AG04449 (cell line): ENCODE results near the gene MPC1.

Source experiments
- CTCF ChIA-PET: fragments of 350-600 bp; formaldehyde crosslinking; extraction: SDS; loops from one replicate; lab custom pipeline; 2021; ENCODE audit warnings: antibody characterized with exemption; lab: Yijun Ruan, JAX
- POLR2A ChIA-PET: fragments of 400-600, 350-600 bp; formaldehyde crosslinking; extraction: SDS; loops from one replicate; lab custom pipeline; 2020; ENCODE audit warnings: antibody characterized with exemption, inconsistent platforms; lab: Yijun Ruan, JAX
- DNase-seq: peaks from one replicate; pipeline ENCODE4 v3.0.0-alpha.2; 2010; ENCODE audit warnings: low read depth, low spot score
- H3K4me3 ChIP-seq: 2 replicates; pipeline ENCODE4 v1.5.1; 2011; ENCODE audit warnings: low read depth, mild to moderate bottlenecking, control low read depth, low read length
- CTCF ChIP-seq: IDR thresholded peaks from one replicate; pipeline ENCODE4 v1.5.1; 2011; ENCODE audit warnings: mild to moderate bottlenecking, moderate library complexity, low read length, control low read depth, inconsistent platforms; ENCODE audit not compliant: insufficient read depth; ENCODE audit errors: missing control alignments

MPC1 gene

GRCh38 chr6:166381381-166381732 lies 1.4 kb downstream of the MPC1 start:
- no peak for DNase-seq
- POLR2A ChIA-PET: no interaction called here
- peak overlapping the region; percentile 83 for H3K4me3 ChIP-seq
- TF ChIP-seq CTCF: no peak
- CTCF ChIA-PET: interaction anchor here (0.6 to 4.3 kb wide), 22 partner anchors 8 to 110 kb away, joined by 3 to 30 read pairs (median 5); no protein-coding TSS in a partner anchor

GRCh38 chr6:166379800-166380199 lies 2.9 kb downstream of the MPC1 start:
- ChIA-PET CTCF (interaction anchor here (2.5 to 4.3 kb wide), 5 partner anchors 15 to 103 kb away, joined by 8 to 30 read pairs (median 18); no protein-coding TSS in a partner anchor), POLR2A (no interaction called here)
- DNase-seq: no peak
- H3K4me3 ChIP-seq: no peak overlapping the region
- no peak for TF ChIP-seq CTCF

- CTCF ChIA-PET: interaction anchor here (0.9 to 4.3 kb wide), 5 partner anchors 14 to 102 kb away, joined by 3 to 30 read pairs (median 18); no protein-coding TSS in a partner anchor
- DNase-seq: no peak
- TF ChIP-seq CTCF: no peak
- no peak overlapping the region for H3K4me3 ChIP-seq
- POLR2A ChIA-PET: no interaction called here
Measured at GRCh38 chr6:166379103-166379586, 3.6 kb downstream of the MPC1 start.

- no peak for TF ChIP-seq CTCF
- ChIA-PET POLR2A (no interaction called here), CTCF (interaction anchor here (1.0 kb wide), 1 partner anchor 96 kb away, joined by 3 read pairs; no protein-coding TSS in a partner anchor)
Measured at GRCh38 chr6:166377721-166378120, 5.0 kb downstream of the MPC1 start.

GRCh38 chr6:166375013-166375412 lies 7.7 kb downstream of the MPC1 start:
- ChIA-PET POLR2A (no interaction called here), CTCF (interaction anchor here (1.1 kb wide), 1 partner anchor 62 kb away, joined by 4 read pairs; no protein-coding TSS in a partner anchor)
- TF ChIP-seq CTCF: no peak

More at GRCh38 chr6:166377721-166378120, 5.0 kb downstream of the MPC1 start:
- no peak overlapping the region for H3K4me3 ChIP-seq
- no peak for DNase-seq

GRCh38 chr6:166370489-166370888 lies 12.3 kb downstream of the MPC1 start:
- POLR2A ChIA-PET: no interaction called here
- no peak for TF ChIP-seq CTCF
- CTCF ChIA-PET: no interaction called here
- DNase-seq: no peak
- no peak overlapping the region for H3K4me3 ChIP-seq

More at GRCh38 chr6:166375013-166375412, 7.7 kb downstream of the MPC1 start:
- no peak for DNase-seq
- no peak overlapping the region for H3K4me3 ChIP-seq
